ENCODE data around the gene NCK2.

The NCK2 gene

DNA sequence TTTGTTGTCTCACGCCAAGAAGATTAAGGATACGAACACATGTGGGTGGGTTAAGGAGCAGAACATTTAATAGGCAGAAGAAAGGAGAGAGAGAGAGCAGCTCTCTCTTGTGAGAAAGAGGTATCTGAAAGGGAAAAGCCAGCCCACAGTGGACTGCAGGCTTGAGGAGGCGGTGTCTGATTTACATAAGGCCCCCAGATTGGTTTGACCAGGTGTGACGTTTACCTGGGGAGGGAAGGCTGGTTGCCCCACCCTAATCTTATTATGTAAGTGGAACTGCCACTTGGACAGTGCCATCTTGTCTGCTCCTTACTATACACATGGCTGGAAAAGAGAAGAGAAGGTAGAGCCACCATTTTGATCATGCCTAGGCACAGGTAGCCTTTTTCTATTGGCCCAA lies 189.2 kb downstream of the NCK2 start:
- no peaks in the 10 kb centered on the region for H3K27me3 ChIP-seq (ENCODE audit: control insufficient read depth, insufficient read depth, low read length)
- no peak overlapping the region for H3K27ac ChIP-seq (ENCODE audit: low read depth, low read length)
- H3K4me3 ChIP-seq (ENCODE audit: low read length) = no peak overlapping the region
- no peaks in the 10 kb centered on the region for H3K36me3 ChIP-seq (ENCODE audit: control insufficient read depth, insufficient read depth, low read length)
- peaks cover 8% of the 10 kb centered on the region for H3K4me1 ChIP-seq (ENCODE audit: control insufficient read depth, insufficient read depth, low read length)
- no peak overlapping the region for H3K9ac ChIP-seq (ENCODE audit: low read length)

DNA sequence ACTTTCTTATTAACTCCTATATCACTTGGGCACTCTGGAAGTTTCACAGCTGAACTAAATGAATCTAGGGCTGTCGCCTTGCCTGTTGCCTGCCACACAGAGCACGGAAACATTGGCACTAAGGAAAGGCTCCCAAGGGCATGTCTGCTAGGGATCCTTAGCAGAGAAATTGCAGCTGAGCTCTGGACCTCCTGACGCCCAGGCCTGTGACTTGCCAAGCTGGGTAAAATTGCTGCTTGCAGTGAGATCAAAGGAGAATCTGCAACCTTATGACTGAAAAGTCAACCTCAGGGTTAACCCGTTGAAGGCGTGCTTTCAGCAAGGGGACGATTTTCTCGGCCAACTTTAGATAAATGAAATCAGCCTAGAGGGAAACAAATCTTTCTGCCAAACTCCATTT lies 189.8 kb downstream of the NCK2 start:
- Histone ChIP-seq H3K9ac (ENCODE audit: low read length) (no peak overlapping the region), H3K4me1 (ENCODE audit: control insufficient read depth, insufficient read depth, low read length) (peaks cover 8% of the 10 kb centered on the region), H3K36me3 (ENCODE audit: control insufficient read depth, insufficient read depth, low read length) (no peaks in the 10 kb centered on the region), H3K27me3 (ENCODE audit: control insufficient read depth, insufficient read depth, low read length) (no peaks in the 10 kb centered on the region), H3K4me3 (ENCODE audit: low read length) (no peak overlapping the region), H3K27ac (ENCODE audit: low read depth, low read length) (no peak overlapping the region)

DNA sequence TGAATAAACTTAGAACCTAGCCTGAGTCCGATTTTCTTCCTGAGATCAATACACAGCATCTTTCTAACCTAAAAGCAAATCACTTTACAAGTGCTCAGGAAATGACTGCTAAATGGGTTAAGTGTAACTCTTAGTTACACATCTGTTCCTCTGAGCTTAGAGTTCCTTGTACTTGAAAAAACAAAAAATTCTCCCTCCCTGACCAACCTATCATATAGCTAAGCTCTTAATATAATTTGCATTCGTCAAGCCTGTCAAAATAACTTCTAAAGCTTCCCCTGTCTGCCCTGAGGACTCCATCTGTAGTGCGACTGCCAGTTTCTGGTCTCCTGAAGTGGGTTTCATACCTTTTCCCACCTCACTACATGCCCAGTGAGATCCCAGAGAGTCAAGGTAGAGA lies 190.4 kb downstream of the NCK2 start:
- Histone ChIP-seq H3K36me3 (ENCODE audit: control insufficient read depth, insufficient read depth, low read length) (no peaks in the 10 kb centered on the region), H3K9ac (ENCODE audit: low read length) (no peak overlapping the region), H3K27me3 (ENCODE audit: control insufficient read depth, insufficient read depth, low read length) (no peaks in the 10 kb centered on the region), H3K4me3 (ENCODE audit: low read length) (no peak overlapping the region), H3K27ac (ENCODE audit: low read depth, low read length) (no peak overlapping the region), H3K4me1 (ENCODE audit: control insufficient read depth, insufficient read depth, low read length) (peaks cover 8% of the 10 kb centered on the region)

DNA sequence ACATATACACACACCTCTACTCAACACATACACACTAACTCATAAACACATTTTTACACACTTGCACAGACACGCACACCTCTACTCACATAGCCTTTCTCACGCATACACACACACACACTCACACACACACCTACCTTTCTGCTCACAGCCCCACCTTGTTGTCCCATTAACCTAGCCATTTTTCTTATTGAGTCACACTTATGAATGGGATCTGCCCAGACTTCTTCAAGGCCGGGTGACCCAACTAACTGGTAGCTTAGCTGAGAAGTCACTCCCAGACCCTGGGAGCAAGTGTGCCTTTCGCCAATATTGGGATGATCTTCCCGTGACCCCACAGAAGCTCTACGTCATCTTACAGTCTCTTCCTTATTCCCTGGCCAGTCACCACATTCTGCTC lies 192.2 kb downstream of the NCK2 start:
- no peak overlapping the region for H3K9ac ChIP-seq (ENCODE audit: low read length)
- H3K36me3 ChIP-seq (ENCODE audit: control insufficient read depth, insufficient read depth, low read length) = no peaks in the 10 kb centered on the region
- no peaks in the 10 kb centered on the region for H3K27me3 ChIP-seq (ENCODE audit: control insufficient read depth, insufficient read depth, low read length)
- H3K27ac ChIP-seq (ENCODE audit: low read depth, low read length) = no peak overlapping the region
- H3K4me3 ChIP-seq (ENCODE audit: low read length) = no peak overlapping the region
- H3K4me1 ChIP-seq (ENCODE audit: control insufficient read depth, insufficient read depth, low read length) = peaks cover 8% of the 10 kb centered on the region

DNA sequence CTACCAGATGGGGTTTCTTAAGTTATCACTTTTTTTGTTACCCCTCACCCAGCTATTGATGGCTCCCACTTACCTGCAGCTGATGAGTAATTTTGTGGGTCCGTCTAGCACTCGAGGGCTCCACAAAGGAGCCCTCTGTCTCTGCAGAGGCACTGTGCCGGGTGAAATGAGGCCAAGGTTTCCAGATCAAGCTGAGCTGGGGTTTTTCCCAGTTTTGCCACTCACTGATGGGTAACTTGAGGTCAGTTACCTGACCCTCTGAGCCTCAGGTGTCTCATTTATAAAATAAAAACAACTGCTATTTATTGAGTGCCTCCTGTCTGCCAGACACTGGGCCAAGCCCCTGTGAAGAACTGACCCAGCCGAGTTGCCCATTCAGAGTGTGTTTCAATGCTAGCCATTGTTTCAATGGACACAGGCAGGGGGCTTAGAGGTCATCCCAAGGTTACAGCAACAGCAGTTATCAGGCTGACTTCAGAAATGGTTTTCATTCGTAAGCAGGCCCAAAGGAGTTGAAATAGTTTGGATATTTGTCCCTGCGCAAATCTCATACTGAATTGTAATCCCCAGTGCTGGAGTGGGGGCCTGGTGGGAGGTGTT lies 192.9 kb downstream of the NCK2 start:
- H3K4me3 ChIP-seq (ENCODE audit: low read length) = no peak overlapping the region

More for the DNA sequence above, 192.9 kb downstream of the NCK2 start:
- Histone ChIP-seq H3K9ac (ENCODE audit: low read length) (no peak overlapping the region), H3K27ac (ENCODE audit: low read depth, low read length) (no peak overlapping the region), H3K36me3 (ENCODE audit: control insufficient read depth, insufficient read depth, low read length) (no peaks in the 10 kb centered on the region), H3K27me3 (ENCODE audit: control insufficient read depth, insufficient read depth, low read length) (no peaks in the 10 kb centered on the region), H3K4me1 (ENCODE audit: control insufficient read depth, insufficient read depth, low read length) (peaks cover 8% of the 10 kb centered on the region)

All from rectal smooth muscle tissue (tissue), 1 donor.